Neural cell (in vitro differentiated cells): ENCODE data around the gene SMG6.

Experiments used
- CTCF ChIP-seq: fragments of 450-650 bp; IDR thresholded peaks from 2 replicates; pipeline ENCODE4 v1.5.1; 2014; ENCODE audit warnings: antibody characterized with exemption, mild to moderate bottlenecking, moderate library complexity; ENCODE audit not compliant: poor library complexity, severe bottlenecking
- EP300 ChIP-seq: fragments of 450-650 bp; conservative IDR thresholded peaks from 2 replicates; pipeline ENCODE4 v1.6.1; 2014; ENCODE audit warnings: antibody characterized with exemption, mild to moderate bottlenecking, moderate library complexity; ENCODE audit not compliant: poor library complexity, severe bottlenecking
- EZH2 ChIP-seq: fragments of 200-600, 300-800 bp; shearing (Covaris generic), sonication (generic); IDR thresholded peaks from 2 replicates; pipeline ENCODE4 v1.6.1; 2014; ENCODE audit warnings: antibody characterized with exemption, low read length, borderline replicate concordance, mild to moderate bottlenecking; ENCODE audit not compliant: insufficient read depth, poor library complexity, severe bottlenecking
- MXI1 ChIP-seq: fragments of 450-650 bp; conservative IDR thresholded peaks from 2 replicates; pipeline ENCODE4 v1.6.1; 2014; ENCODE audit warnings: antibody characterized with exemption, mild to moderate bottlenecking; ENCODE audit not compliant: poor library complexity, severe bottlenecking
- POLR2AphosphoS5 ChIP-seq: IDR thresholded peaks from 2 replicates; pipeline ENCODE4 v1.6.1; 2012
- RAD21 ChIP-seq: fragments of 450-650 bp; conservative IDR thresholded peaks from 2 replicates; pipeline ENCODE4 v1.6.1; 2014; ENCODE audit warnings: antibody characterized with exemption, mild to moderate bottlenecking, moderate library complexity
- REST ChIP-seq: IDR thresholded peaks from 2 replicates; pipeline ENCODE4 v1.6.1; 2012; ENCODE audit warnings: borderline replicate concordance
- TAF1 ChIP-seq: IDR thresholded peaks from 2 replicates; pipeline ENCODE4 v1.6.1; 2012; ENCODE audit warnings: low read depth

GRCh38 chr17:2107050-2107449 is 196.5 kb downstream of the SMG6 start:
- TF ChIP-seq CTCF (no peak), POLR2AphosphoS5 (no peak), REST (no peak), RAD21 (no peak), MXI1 (no peak), EZH2 (no peak), TAF1 (no peak), EP300 (no peak)
